HUDEP-2 (cell line): ENCODE results near the gene QRFP.

ENCODE experiments used
- DNase-seq, 76 experiments: peaks; one replicate each; lab custom pipeline; 2025; ENCODE audit not compliant: unreplicated experiment in 76 of 76; lab: John Stamatoyannopoulos, UW

The QRFP gene, protein sequence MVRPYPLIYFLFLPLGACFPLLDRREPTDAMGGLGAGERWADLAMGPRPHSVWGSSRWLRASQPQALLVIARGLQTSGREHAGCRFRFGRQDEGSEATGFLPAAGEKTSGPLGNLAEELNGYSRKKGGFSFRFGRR

GRCh38 chr9:130896233-130897014 is at the start of gene QRFP:
TSS of gene QRFP (minus strand) at chr9:130896812. CDS start at chr9:130893838, 2,974 bp downstream.
- no peak for DNase-seq

- DNase-seq = no peak
Observed at GRCh38 chr9:130945173-130945572, 48.6 kb upstream of the QRFP start.

- DNase-seq = no peak
Observed at GRCh38 chr9:130944510-130945058, 48.0 kb upstream of the QRFP start.

GRCh38 chr9:130943777-130944176 is 47.2 kb upstream of the QRFP start:
- no peak for DNase-seq

DNA sequence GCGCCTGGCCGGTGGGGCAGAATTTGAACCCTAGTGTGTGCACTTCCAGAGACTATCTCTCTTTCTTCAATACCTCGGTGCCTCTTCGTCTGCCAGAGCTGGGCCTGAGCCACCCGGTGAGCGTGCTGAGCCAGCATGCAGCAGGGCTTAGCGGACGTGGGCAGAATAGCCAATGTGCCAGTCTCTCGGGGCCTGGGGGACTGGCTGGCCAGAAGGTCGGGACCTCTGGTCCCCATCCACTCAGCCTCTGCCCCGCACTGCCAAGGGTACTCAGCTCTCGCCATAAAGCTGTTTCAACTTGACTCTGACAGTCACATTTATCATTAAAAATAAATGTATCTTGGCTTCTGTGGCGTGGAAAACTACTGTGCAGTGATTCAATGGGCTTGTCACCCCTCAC is 46.6 kb upstream of the QRFP start:
- no peak for DNase-seq

DNA sequence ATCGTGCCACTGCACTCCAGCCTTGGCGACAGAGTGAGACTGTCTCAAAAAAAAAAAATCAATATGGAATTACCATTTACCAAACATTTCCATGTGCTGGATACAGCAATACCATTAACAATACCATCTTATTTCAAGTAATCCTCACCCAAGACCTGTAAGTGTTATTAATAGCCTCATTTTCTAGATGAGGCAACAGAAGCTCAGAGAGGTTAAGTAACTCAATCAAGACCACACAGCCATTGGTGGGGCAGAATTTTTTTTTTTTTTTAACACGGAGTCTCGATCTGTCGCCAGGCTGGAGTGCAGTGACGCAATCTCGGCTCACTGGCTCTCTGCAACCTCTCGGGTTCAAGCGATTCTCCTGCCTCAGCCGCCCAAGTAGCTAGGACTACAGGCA is 46.1 kb upstream of the QRFP start:
- no peak for DNase-seq

DNA sequence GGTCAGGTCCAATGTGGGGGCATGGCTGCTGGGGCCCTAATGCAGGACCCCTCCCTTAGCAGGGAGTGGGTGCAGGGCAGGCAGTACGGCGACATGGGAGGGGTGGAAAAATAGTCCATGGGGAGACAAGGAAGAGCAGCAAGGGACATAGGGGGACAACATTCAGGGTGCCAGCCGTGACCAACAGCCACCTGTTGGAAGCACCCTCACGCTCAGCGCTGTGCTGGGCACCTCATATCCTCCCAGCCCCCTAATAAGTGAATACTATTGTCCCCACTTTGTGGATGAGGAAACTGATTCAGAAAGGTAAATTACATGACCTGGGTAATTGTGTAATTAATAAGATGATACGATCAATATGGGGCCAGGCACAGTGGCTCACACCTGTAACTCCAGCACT is 45.5 kb upstream of the QRFP start:
- DNase-seq = no peak

DNA sequence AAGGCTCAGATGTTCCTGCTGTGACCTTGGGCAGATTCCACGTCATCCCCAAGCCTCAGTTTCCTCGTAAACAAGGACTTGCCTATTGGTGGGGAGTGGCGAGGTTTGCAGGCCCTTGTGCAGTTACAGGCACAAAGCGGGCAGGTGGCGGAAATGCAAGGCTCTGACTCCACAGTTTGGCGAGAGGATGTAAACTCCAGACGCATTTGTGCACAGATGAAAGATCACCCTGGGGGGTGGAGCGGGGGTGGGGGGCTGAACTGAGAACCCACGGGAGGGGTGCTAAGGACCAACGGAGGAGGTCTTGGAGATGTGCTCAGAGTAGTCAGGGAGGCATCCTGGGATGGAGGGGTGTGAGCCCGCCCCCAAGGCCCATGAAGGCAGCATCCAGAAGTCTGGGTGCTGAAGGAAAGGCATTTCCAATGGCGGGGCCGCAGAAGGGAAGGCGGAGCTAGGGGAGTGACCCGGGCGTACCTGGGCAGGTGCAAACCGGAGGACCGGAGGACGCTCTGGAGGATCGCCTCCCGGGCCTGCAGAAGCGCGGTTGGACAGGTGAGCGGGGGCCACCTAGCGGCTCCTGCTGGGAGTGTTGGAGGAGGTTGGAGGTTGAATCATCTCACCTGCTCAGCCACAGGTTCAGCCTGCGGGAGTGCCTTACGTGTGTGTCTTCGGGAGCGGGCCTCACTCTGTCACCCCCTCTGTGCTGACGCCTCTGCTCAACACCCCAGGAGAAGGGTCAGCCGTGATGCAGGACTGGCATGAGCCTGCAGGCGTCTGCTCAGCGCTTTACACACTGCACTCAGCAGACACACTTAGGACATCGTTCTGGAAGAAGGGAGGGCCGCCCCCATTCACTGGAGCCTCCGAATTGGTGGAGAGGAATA is 44.3 kb upstream of the QRFP start:
- DNase-seq = peak in 45 of 76 experiments; percentile 0 to 57 (median 34)

- DNase-seq = peak in 1 of 76 experiments; percentile 46
Observed at GRCh38 chr9:130940027-130940549, 43.5 kb upstream of the QRFP start.

DNA sequence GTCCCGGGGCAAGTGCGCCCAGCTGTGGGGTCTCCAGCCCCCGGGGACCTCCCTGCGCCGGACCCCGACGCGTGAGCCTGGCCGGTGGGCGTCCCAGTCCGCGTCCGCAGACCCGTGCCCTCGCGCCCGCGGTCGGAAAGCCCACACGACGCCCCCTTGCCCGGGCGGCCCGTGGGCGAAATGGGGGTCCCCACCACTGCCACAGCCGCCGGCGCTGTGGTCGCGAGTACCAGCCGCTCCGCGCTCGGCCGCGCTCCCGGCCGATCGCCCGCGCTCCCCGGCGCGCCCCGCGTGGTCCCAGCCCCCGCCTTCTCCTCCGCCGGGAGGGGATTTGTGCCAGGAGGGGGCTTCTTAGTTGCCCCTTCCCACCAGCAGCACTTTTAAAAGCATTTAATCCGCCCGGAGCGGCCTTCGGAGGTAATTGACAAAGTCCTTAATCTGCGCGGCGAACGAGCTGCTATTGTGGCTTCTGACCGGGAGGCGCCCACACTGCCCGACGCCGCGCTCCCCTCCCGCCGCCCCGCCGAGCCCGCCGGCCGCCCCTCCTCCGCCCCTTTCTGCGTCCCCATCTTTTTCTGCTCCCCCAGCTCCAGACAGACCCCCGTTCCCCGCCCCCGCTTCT is 42.9 kb upstream of the QRFP start:
- peak in 2 of 76 experiments; percentile 2 to 10 for DNase-seq

DNA sequence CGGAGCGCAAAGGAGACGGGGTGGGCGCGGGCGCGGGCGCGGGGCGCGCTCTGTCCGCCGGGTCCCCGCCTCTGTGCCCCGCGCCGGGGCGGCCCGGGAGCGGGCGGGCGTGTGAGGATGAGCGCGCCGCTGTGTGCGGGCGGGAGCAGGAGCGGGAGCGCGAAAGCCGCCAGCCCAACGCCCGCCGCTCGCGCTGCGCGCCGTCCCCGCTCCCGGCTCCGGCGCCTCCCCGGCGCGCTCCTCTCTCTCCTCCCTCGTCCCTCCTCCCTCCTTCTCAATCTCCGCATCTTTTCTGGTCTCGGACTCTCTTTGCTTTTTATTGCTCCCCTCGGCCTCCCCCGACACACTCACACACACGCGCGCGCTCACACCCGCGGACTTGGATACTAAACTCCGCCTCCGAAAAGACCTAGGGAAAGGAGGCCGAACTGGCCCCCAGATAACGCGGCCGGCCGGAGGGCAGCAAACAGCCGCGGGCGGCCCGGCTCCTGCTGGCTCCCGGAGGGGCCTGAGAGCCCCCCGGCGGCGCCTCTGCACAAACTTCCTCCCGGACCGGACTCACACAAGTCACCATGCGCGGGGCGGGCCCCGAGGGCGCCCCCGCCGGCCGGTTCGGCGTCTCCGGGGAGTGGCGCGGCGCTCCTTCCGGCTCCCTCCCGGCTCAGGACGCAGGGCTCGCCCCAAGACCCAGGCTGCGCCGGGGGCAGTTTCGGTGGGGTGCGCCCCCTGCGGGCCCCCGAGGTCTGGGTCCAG is 42.2 kb upstream of the QRFP start, which contains the start of gene FIBCD1:
TSS of gene FIBCD1 (minus strand) at position 596 of the 753 bp plus-strand sequence. CDS start 640 bp downstream, outside the sequence.
- DNase-seq = peak in 16 of 76 experiments; percentile 5 to 36 (median 18)

DNA sequence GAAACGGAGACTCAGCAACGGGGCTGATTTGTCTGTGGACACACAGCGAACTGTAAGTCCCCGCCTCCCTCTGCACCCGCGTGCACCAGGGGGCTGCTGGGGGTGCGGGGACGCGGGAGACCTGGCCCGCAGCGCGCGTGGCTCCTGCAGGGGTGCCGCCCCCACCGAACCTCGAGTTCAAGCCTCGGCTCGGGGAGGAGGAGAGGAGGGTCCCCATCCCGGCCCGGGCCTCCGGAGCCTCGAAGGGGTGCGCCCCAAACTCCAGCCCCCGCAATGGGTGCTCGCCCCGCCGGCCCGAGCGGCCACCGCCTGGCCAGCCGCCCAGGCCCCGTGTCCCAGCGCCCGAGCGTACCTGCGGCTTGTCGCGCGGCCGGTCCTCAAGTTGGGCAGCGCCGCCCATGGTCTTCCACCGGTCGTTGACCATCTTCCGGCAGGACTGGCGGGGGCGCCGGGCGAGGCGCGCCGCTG is 41.6 kb upstream of the QRFP start:
- DNase-seq = no peak

DNA sequence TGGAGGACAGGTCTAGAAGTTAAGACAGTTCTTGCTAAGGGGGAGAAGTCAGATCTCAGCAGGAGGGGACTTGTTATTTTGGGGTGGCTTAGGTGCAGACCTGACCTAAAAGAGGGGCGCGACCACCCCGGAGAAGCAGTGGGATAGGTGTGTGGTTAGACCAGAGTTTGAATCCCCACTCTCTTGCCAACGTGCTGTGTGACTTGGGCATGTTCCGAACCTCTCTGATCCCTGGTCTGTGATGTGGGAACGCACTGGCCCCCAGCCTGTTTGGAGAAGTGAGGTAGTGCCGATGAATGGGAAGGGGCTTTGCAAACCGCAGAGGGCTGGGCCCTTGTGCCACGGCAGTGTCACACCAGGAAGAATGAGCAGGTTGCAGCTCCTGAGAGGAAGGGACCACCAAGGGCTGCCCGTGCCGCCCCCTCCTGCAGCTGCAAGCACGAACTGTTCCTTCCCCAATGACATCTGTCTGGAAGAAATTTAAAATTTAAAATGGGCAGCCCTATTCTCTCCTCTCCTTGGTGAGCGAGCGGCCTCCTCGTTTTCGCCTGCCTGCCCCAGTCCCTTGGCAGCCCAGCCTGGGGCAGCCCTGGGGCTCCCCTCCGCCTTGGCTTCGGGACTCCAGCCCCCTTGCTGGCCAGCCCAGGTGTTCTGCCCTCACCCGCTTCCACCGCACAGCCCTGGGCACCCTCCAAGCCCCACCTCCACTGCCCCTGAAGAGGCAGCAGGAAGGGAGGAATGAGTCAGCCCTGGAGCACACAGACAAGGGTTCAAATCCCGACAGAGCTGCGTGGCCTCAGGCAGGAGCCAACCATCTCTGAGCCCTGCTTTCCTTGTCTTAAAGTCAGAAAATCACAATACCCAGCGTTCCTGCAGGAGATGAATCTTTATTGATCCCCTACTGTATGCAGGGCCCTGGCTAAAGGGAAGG is 40.8 kb upstream of the QRFP start:
- DNase-seq = no peak

- peak in 2 of 76 experiments; percentile 4 to 5 for DNase-seq
Observed at GRCh38 chr9:130936285-130937117, 39.9 kb upstream of the QRFP start.

DNA sequence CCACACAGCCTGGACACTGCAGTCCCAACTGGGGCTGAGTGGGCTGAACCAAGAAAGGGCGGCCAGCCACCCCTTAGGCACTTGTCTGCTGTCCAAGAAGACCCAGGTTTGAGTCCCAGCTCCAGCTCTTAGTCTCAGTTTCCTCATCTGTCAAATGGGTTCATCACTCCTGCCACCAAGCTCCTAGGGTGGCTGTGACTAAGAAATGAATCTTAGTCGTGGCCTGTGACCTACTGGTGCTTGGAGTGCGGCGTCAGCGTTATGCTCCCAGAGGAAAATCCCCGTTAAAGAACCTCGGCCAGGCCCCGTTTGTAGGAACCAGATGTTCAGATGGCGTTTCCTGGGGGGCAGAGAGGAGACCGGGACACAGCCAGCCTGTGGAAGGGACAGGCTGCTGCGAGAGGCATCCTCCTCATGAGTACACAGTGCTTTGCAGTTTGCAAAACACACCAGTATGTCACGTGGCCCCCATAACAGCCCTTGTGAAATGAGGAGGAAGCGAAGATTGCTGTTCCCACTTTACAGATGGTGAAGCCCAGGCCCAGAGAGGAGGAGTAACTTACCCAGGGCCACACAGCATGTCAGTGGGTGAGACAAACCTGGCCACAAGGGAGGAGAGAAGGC is 39.1 kb upstream of the QRFP start:
- no peak for DNase-seq

- DNase-seq = no peak
Observed at GRCh38 chr9:130934702-130935647, 38.4 kb upstream of the QRFP start.
